Thyroid gland (tissue), 4 donors: ENCODE results near the gene GAL3ST2.

Experiments used
- CTCF ChIP-seq, 6 experiments: fragments of 200-600 bp in 3 of 6; fragments of 450-650 bp in 3 of 6; sonication (generic) in 3 of 6; IDR thresholded peaks; one replicate each; pipeline ENCODE4 v1.5.1; 2016 to 2019; ENCODE audit warnings: antibody characterized with exemption in 6 of 6, mild to moderate bottlenecking in 2 of 6, inconsistent platforms in 1 of 6, moderate library complexity in 1 of 6
- POLR2A ChIP-seq, 2 donors: fragments of 450-650 bp; IDR thresholded peaks; one replicate each; pipeline ENCODE4 v1.6.1; 2017; ENCODE audit warnings: antibody characterized with exemption in 2 of 2, mild to moderate bottlenecking in 2 of 2, moderate library complexity in 1 of 2

- TF ChIP-seq CTCF (IDR thresholded peaks at IDR 0.05) = no peak
- TF ChIP-seq POLR2A (IDR thresholded peaks at IDR 0.05) = no peak
Observed at GRCh38 chr2:241808721-241809382, 32.2 kb downstream of the GAL3ST2 start, which contains the start of gene NEU4.
